ENCODE results near the gene SCOC. TPM values are rescaled to one million over a fixed set of nuclear protein-coding genes. Genes with fewer than 3 reads are reported as not detected.

The SCOC gene
- total RNA-seq (27.2 TPM), polyA plus RNA-seq (ENCODE audit: insufficient read depth in 1 of 8, insufficient read length in 8 of 8, low replicate concordance in 1 of 8) (10 to 100 TPM; 38.7 to 54.9 (median 43.6) TPM)
- long read RNA-seq, donor 1, transcript SCOC-211 (4 exons, 1,959 nt): major isoform, 14 of 15 reads
- long read RNA-seq, donor 1, partial matches to known transcripts: 0 of 15 reads
- long read RNA-seq, donor 1, other reads (novel, unspliced or antisense): 0 of 15 reads
- long read RNA-seq, donor 2, partial matches to known transcripts: 0 of 2 reads
- long read RNA-seq, donor 2, other reads (novel, unspliced or antisense): 0 of 2 reads
- long read RNA-seq, donor 3, transcript SCOC-211 (4 exons, 1,959 nt): major isoform, 15 of 19 reads
- long read RNA-seq, donor 3, partial matches to known transcripts: 0 of 19 reads
- long read RNA-seq, donor 3, other reads (novel, unspliced or antisense): 0 of 19 reads
- long read RNA-seq, donor 4, transcript SCOC-211 (4 exons, 1,959 nt): major isoform, 16 of 21 reads
- long read RNA-seq, donor 4, partial matches to known transcripts: 0 of 21 reads
- long read RNA-seq, donor 4, other reads (novel, unspliced or antisense): 0 of 21 reads
- long read RNA-seq, donor 5, transcript SCOC-211 (4 exons, 1,959 nt): major isoform, 56 of 59 reads
- long read RNA-seq, donor 5, partial matches to known transcripts: 0 of 59 reads
- long read RNA-seq, donor 5, other reads (novel, unspliced or antisense): 0 of 59 reads
- long read RNA-seq, donor 6, transcript SCOC-211 (4 exons, 1,959 nt): major isoform, 41 of 51 reads
- long read RNA-seq, donor 6, partial matches to known transcripts: 6 of 51 reads
- long read RNA-seq, donor 6, other reads (novel, unspliced or antisense): 0 of 51 reads
- long read RNA-seq, donor 7, transcript SCOC-211 (4 exons, 1,959 nt): major isoform, 42 of 68 reads
- long read RNA-seq, donor 7, partial matches to known transcripts: 21 of 68 reads
- long read RNA-seq, donor 7, other reads (novel, unspliced or antisense): 0 of 68 reads
- long read RNA-seq, donor 8, transcript SCOC-211 (4 exons, 1,959 nt): major isoform, 23 of 31 reads
- long read RNA-seq, donor 8, partial matches to known transcripts: 8 of 31 reads
- long read RNA-seq, donor 8, other reads (novel, unspliced or antisense): 0 of 31 reads
- long read RNA-seq, donor 9, transcript SCOC-211 (4 exons, 1,959 nt): major isoform, 17 of 18 reads
- long read RNA-seq, donor 9, partial matches to known transcripts: 0 of 18 reads
- long read RNA-seq, donor 9, other reads (novel, unspliced or antisense): 0 of 18 reads
- long read RNA-seq, donor 10, transcript SCOC-211 (4 exons, 1,959 nt): major isoform, 24 of 29 reads
- long read RNA-seq, donor 10, transcript SCOC-207 (3 exons, 1,838 nt): minor isoform, 5 of 29 reads
- long read RNA-seq, donor 10, partial matches to known transcripts: 0 of 29 reads
- long read RNA-seq, donor 10, other reads (novel, unspliced or antisense): 0 of 29 reads
- long read RNA-seq, donor 11, transcript SCOC-211 (4 exons, 1,959 nt): major isoform, 26 of 28 reads
- long read RNA-seq, donor 11, partial matches to known transcripts: 0 of 28 reads
- long read RNA-seq, donor 11, other reads (novel, unspliced or antisense): 0 of 28 reads

DNA sequence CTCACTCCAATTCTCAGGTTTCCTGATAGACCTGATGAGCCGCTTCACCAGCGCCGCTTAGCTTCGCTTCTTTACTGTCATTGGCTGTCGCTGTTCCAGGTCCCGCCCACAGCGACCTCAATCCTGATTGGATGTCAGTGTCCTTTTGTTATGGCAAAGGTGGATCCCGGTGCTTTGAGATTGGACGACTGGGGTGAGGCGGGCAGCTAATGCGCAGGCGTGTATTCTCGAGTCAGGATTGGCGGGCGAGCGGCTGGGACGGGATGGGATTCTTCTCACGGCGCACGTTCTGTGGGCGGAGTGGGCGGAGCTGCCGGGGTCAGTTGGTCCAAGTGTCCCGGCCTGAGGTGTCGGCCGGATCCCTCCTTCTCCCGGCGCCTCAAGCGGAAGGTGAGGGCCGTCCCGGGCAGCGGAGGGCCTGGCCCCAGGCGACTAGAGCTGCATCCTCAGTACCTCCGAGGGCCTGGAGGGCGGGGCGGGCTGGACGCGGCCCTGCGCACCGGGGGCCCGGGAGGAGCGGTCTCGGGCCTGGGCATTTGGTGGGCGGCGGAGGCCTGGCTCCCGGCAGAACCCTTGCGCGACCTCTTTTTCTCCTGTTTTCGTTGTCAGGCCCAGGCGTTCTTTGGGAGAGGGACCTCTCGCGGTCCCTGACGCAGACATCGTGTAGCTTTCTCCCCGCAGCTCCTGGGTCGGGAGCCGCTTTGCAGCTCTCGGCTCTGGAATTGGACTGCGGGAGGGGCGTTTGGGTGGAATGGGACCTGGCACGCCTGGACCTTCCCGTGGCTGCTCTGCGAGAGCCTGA lies at the start of gene SCOC:
TSS of gene SCOC (plus strand) at position 319 of the 802 bp plus-strand sequence. CDS start 5,525 bp downstream, outside the sequence.
- peaks cover 8% of the 10 kb centered on the region for H3K4me1 ChIP-seq (ENCODE audit: control insufficient read depth, insufficient read depth, low read length)
- WGBS (ENCODE audit: insufficient coverage): under 1% methylated on average over 58 of the region's 63 CpGs
- peak within 1 kb of the TSS; percentile 97 for H3K27ac ChIP-seq (ENCODE audit: low read length)
- no peaks in the 10 kb centered on the region for H3K27me3 ChIP-seq (ENCODE audit: control insufficient read depth, insufficient read depth, low read length)
- no peaks in the 10 kb centered on the region for H3K9me3 ChIP-seq (replicated peaks; ENCODE audit: control insufficient read depth, low read depth, low read length)
- no peaks in the 10 kb centered on the region for H3K36me3 ChIP-seq (ENCODE audit: control insufficient read depth, insufficient read depth, low read length)
- peak within 1 kb of the TSS; percentile 93 for H3K4me3 ChIP-seq (ENCODE audit: low read length)
- DNase-seq: peak; percentile 100

DNA sequence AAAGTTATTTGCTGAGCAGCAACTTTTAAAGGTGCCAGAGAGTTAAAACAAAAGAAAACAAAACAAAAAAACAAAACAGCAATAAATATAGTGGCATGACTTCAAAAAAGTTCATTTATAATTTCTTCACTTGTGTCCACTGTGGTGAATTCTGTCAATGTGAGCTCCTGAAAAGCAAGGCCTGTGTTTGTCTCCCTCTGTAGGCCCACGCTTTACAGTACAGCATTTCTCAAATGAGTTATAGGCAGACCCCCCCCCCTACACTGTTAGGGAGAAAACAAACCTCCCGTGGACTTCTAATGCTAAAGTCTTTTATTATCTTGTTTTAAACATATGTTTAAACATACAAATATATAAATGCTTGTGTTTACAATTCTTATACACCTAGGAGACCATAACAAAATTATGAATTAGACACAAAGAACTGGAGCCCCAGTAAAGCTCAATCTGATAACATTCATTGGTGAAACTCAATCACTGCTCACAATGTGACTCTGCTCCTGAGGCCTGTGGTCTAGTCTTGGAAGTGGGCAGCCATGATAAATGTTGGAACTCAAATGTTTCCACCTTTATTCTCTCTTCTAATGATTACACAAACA lies 47.0 kb upstream of the SCOC start:
- WGBS (ENCODE audit: insufficient coverage): no CpG with 5 or more reads among the region's 2 CpGs
- Histone ChIP-seq H3K27ac (ENCODE audit: low read length) (no peak overlapping the region), H3K27me3 (ENCODE audit: control insufficient read depth, insufficient read depth, low read length) (no peaks in the 10 kb centered on the region), H3K4me3 (ENCODE audit: low read length) (no peak overlapping the region), H3K4me1 (ENCODE audit: control insufficient read depth, insufficient read depth, low read length) (no peaks in the 10 kb centered on the region), H3K36me3 (ENCODE audit: control insufficient read depth, insufficient read depth, low read length) (no peaks in the 10 kb centered on the region), H3K9me3 (replicated peaks; ENCODE audit: control insufficient read depth, low read depth, low read length) (peaks cover 2% of the 10 kb centered on the region)
- peak; percentile 53 for DNase-seq

DNA sequence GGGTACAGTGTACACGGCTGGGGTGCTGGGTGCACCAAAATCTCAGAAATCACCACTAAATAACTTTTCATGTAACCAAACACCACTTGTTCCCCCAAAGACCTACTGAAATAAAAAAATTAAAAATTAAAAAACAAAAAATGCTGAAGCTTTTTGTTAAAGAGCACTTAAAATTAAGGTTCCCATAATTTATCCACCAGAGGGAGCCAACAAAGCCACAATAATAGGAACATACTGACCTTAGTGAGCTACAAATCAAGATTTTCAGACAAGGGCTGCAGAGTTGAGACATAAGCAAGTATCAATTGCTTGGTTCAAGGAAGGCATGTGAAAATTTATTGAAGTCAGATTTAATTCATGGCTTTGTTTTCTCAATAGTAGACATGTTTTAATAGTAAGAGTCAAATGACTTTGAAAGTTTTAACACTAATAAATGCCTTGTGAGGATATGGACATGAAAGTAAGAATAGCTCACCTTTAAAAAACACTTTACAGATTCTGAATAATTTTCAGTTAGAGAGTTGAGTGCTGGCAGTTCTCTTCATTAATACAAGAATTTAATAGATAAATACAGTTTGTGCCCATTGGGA lies 43.0 kb upstream of the SCOC start:
- WGBS (ENCODE audit: insufficient coverage): no CpG with 5 or more reads among the region's 1 CpG
- H3K27ac ChIP-seq (ENCODE audit: low read length): no peak overlapping the region
- no peak overlapping the region for H3K4me3 ChIP-seq (ENCODE audit: low read length)
- no peaks in the 10 kb centered on the region for H3K36me3 ChIP-seq (ENCODE audit: control insufficient read depth, insufficient read depth, low read length)
- no peaks in the 10 kb centered on the region for H3K4me1 ChIP-seq (ENCODE audit: control insufficient read depth, insufficient read depth, low read length)
- H3K27me3 ChIP-seq (ENCODE audit: control insufficient read depth, insufficient read depth, low read length): no peaks in the 10 kb centered on the region
- peak; percentile 40 for DNase-seq
- no peaks in the 10 kb centered on the region for H3K9me3 ChIP-seq (replicated peaks; ENCODE audit: control insufficient read depth, low read depth, low read length)

DNA sequence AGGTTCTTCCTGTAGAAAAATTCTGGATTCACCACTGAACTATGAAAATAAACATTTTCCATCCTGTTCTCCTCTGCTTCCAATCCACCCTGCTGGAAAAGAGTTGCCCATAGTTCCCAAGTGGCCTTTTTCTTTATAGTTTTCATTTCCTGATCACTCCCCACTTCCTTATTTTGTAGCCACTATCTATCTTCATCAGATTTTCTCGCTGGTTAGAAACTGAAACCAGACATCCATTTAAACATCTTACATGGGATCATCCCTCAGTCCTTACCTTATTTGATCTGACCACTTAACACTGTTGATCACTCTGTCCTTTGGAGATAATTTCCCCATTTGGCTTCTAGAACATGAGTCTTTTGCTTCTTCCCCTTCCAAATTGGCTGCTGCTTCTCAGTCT lies 42.2 kb upstream of the SCOC start:
- no peaks in the 10 kb centered on the region for H3K4me1 ChIP-seq (ENCODE audit: control insufficient read depth, insufficient read depth, low read length)
- WGBS (ENCODE audit: insufficient coverage): 50% methylated on average over 1 of the region's 1 CpG
- H3K27me3 ChIP-seq (ENCODE audit: control insufficient read depth, insufficient read depth, low read length): no peaks in the 10 kb centered on the region
- H3K27ac ChIP-seq (ENCODE audit: low read length): no peak overlapping the region
- no peaks in the 10 kb centered on the region for H3K9me3 ChIP-seq (replicated peaks; ENCODE audit: control insufficient read depth, low read depth, low read length)
- H3K36me3 ChIP-seq (ENCODE audit: control insufficient read depth, insufficient read depth, low read length): no peaks in the 10 kb centered on the region
- H3K4me3 ChIP-seq (ENCODE audit: low read length): no peak overlapping the region
- DNase-seq: no peak

DNA sequence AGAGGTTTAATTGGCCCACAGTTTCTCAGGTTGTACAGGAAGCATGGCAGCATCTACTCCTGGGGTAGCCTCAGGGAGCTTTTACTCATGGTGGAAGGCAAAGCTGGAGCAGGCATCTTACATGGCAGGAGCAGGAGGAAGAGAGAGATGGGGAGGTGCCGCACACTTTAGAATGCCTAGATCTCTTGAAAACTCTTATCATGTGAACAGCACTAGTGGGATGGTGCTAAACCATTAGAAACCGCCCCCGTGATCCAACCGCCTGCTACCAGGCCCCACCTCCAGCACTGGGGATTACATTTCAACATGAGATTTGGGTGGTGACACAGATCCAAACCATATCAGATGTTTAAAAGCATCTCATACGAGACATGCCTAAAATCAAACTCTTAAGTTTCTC lies 41.6 kb upstream of the SCOC start:
- WGBS (ENCODE audit: insufficient coverage): 83% methylated on average over 1 of the region's 5 CpGs
- no peak for DNase-seq

DNA sequence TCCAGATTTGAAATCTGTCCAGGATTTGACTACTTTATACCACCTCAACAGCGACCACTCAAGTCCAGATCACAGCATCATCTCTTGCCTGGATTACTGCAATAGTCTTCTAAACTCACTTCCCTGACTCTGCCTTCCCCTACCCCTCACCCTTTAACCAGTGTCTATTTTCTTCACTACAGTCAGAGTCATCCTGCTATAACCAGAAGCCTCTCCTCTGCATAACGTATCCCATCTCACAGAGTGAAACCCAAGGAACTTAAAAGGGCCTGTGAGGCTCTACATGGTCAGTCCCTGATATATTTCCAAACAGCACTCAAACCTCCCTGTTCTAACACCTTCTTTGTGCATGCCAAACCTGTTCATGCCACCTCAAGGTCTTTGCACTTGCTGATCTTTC lies 40.7 kb upstream of the SCOC start:
- H3K27me3 ChIP-seq (ENCODE audit: control insufficient read depth, insufficient read depth, low read length): no peaks in the 10 kb centered on the region
- H3K4me1 ChIP-seq (ENCODE audit: control insufficient read depth, insufficient read depth, low read length): no peaks in the 10 kb centered on the region
- H3K4me3 ChIP-seq (ENCODE audit: low read length): no peak overlapping the region
- H3K9me3 ChIP-seq (replicated peaks; ENCODE audit: control insufficient read depth, low read depth, low read length): no peaks in the 10 kb centered on the region
- no peak for DNase-seq
- no peaks in the 10 kb centered on the region for H3K36me3 ChIP-seq (ENCODE audit: control insufficient read depth, insufficient read depth, low read length)
- WGBS (ENCODE audit: insufficient coverage): 75% methylated on average over 2 of the region's 2 CpGs
- no peak overlapping the region for H3K27ac ChIP-seq (ENCODE audit: low read length)

More for the DNA sequence above, 41.6 kb upstream of the SCOC start:
- H3K27ac ChIP-seq (ENCODE audit: low read length): no peak overlapping the region
- H3K27me3 ChIP-seq (ENCODE audit: control insufficient read depth, insufficient read depth, low read length): no peaks in the 10 kb centered on the region
- H3K4me3 ChIP-seq (ENCODE audit: low read length): no peak overlapping the region
- H3K4me1 ChIP-seq (ENCODE audit: control insufficient read depth, insufficient read depth, low read length): no peaks in the 10 kb centered on the region
- no peaks in the 10 kb centered on the region for H3K36me3 ChIP-seq (ENCODE audit: control insufficient read depth, insufficient read depth, low read length)
- no peaks in the 10 kb centered on the region for H3K9me3 ChIP-seq (replicated peaks; ENCODE audit: control insufficient read depth, low read depth, low read length)

DNA sequence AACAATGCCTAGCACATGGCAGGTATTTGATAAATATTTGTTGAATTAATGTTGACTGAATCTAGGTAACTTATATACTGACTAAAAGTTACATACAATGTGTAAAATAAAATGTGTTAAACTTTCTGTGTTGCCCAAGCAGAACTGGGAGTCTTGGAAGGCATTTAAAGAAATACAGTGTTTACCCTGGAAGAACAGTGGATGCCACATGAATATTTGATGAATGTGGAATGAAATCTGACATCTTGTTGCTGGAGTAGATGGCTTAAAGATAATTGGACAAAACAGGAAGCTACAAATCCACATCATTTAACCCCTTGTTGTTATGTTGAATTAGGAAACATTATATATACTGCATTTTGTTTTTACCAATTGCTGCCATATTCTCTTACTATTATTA lies 39.9 kb upstream of the SCOC start:
- DNase-seq: no peak
- Histone ChIP-seq H3K27ac (ENCODE audit: low read length) (no peak overlapping the region), H3K4me3 (ENCODE audit: low read length) (no peak overlapping the region), H3K36me3 (ENCODE audit: control insufficient read depth, insufficient read depth, low read length) (no peaks in the 10 kb centered on the region), H3K9me3 (replicated peaks; ENCODE audit: control insufficient read depth, low read depth, low read length) (no peaks in the 10 kb centered on the region), H3K4me1 (ENCODE audit: control insufficient read depth, insufficient read depth, low read length) (no peaks in the 10 kb centered on the region), H3K27me3 (ENCODE audit: control insufficient read depth, insufficient read depth, low read length) (no peaks in the 10 kb centered on the region)

DNA sequence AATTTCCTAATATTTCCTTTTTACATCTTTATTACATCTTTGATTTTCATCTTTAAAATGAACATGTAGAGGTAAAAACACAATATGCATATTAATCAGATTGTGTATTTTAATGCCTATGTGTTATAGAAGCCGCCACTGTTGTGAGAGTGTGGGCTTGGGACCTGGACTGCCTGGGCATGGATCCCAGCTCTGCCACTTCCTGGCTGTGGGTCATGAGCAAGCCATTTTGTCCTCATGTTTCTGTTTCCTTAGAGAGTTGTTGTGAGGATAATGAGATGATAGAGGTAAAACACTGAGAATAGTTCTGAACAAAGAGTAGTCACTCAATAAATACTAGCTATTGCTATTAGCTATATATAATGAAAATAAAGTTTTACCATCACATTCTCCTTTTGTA lies 38.4 kb upstream of the SCOC start:
- no peaks in the 10 kb centered on the region for H3K27me3 ChIP-seq (ENCODE audit: control insufficient read depth, insufficient read depth, low read length)
- H3K9me3 ChIP-seq (replicated peaks; ENCODE audit: control insufficient read depth, low read depth, low read length): no peaks in the 10 kb centered on the region
- no peaks in the 10 kb centered on the region for H3K4me1 ChIP-seq (ENCODE audit: control insufficient read depth, insufficient read depth, low read length)
- no CpG with 5 or more reads among the region's 1 CpG for WGBS (ENCODE audit: insufficient coverage)
- no peak for DNase-seq
- no peaks in the 10 kb centered on the region for H3K36me3 ChIP-seq (ENCODE audit: control insufficient read depth, insufficient read depth, low read length)
- H3K27ac ChIP-seq (ENCODE audit: low read length): no peak overlapping the region
- no peak overlapping the region for H3K4me3 ChIP-seq (ENCODE audit: low read length)
